Dermis microvascular lymphatic vessel endothelial cell (primary cell): ENCODE data around the gene SLC15A3. TPM values are rescaled to one million over a fixed set of nuclear protein-coding genes. Genes with fewer than 3 reads are reported as not detected.
A peak's percentile ranks its signal among the peaks of the same experiment; 100 is the strongest.

Experiments used
- DNase-seq, 2 donors: peaks; one replicate each; pipeline versions ENCODE4 v3.0.0 to v3.0.0-alpha.2; 2010; ENCODE audit warnings: low read depth in 2 of 2
- total RNA-seq: library from RNA; depleted of rRNA; stranded (reverse); fragments of >200 nt; gene quantifications from 2 replicates; pipeline ENCODE4 v1.2.1, GENCODE V29; 2014

Gene SLC15A3
- total RNA-seq, 1 donor from 2014 or later = 5.3 TPM

DNA sequence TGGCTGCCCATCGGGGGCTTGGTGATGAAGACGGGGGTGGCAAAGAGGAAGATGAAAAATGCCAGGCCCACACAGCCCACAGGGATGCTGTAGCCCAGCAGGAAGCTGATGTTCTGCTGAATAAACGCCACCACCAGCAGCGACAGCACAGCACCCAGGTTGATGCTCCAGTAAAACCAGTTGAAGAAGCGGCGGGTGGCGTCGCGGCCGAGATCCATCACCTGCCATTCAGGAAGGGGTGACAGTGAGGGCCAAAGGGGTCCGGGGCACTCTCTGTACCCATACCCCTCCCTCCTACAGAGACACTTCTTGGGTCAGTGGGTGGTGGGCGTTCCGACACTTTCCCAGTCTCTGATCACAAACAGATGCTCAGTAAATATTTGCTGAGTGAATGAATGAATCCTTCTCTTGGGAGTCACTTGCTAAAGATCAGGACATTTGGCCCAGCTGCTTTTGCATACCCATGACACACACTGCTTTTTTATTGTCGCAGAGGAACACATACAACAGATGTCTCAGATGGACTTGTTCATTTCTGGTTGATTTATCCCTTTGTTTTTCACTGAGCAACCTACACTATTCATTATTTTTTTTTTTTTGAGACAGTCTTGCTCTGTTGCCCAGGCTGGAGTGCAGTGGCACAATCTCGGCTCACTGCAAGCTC, 5.2 kb downstream of the SLC15A3 start:
- no peak for DNase-seq

DNA sequence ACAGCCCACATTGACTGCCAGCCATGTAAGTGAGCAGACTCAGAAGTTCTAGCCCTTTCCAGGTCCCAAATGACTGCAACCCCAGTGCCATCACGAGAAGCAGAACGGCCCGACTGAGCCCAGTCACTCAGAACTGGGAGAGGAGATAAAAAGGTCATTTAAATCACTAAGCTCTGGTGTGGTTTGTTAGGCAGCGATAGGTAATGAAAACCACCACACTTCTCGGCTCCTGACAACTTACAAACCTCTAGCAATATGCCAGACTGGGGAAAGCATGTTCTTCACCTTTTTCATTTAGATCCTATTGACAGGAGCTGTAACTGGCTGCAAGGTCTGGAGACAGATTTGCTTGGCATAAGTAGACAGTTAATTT, 6.7 kb downstream of the SLC15A3 start:
- DNase-seq = no peak

DNA sequence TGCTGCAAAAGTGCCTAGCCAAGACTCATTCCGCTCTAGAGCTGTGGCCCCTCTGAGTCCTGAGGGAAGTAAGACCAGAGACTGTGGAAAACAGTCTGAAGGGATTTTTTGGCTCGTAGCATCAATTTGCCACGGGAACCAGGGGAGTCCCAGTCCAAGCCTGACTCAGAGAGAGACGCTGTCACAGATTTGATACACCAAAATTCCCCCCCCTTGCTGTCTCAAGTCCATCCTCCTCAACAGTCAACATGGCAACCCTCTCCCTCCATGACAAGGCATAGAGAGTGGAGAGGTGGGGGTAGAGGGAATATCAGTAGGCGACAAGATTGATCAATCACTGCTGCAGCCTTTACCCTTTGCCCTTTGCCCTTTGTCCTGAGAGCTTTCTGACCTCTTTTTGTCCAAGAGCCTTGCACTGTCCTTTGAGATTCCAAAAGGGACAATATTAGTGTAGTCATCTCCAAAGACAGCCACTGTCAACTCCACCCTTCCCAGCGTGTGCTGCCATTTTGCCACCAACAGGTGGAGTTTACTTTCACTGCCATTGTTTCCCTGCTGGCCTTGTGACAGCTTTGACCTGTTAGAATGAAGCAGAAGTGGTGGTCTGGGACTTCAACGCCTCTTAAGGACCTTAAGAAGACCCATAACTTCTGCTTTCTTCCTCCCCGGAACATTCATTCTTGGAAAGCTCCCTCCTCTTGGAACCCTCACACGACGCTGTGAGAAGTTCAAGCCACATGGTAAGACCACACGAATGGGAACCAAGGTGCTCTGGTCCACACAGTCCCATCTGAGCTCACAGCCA, 7.3 kb downstream of the SLC15A3 start:
- no peak for DNase-seq

DNA sequence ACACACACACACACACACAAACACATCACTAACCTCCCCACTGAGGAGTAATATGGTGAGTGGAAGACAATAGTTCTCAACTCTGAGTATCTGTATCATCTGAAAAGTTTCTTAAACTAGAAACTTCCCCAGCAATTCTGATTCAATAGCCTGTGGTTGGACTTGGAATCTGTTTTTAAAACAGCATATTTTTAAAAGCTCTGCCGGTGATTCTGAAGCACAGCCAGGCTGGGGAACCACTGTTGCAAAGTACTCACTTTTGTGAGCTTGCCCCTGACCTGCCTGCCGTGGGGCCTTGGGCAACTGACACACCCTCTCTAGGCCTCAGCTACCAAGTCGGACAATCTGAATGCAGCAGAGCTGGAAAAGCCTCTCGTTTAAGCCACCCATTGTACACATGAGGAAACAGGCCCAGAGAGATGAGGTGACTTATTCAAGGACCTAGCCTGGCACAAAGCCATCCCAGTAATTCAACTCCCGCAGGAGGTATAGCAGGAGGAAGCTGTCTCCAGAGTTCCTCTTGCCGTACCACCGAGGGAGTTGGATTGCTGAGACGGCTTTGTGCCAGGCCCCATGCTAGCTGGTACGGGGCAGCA, 8.9 kb downstream of the SLC15A3 start:
- no peak for DNase-seq

DNA sequence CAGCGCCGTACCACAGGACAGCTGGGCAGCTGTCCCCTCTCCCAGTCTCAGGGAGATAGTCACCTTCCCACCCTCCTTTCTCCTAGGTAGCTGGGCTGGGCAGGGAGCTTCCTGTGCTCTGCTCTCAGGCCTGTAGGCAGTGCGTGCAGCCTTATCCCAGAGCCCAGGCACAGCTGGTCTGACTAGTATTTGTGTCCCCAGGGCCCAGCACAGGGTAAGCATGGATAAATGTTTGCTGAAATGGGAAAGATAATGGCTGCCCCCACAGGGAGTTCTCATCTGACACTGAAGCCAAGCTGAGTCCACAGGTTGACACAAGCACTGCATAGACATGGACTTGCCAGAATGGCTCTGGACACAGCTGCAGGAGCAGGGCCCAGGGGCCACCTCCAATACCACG, 9.8 kb downstream of the SLC15A3 start:
- DNase-seq = no peak

DNA sequence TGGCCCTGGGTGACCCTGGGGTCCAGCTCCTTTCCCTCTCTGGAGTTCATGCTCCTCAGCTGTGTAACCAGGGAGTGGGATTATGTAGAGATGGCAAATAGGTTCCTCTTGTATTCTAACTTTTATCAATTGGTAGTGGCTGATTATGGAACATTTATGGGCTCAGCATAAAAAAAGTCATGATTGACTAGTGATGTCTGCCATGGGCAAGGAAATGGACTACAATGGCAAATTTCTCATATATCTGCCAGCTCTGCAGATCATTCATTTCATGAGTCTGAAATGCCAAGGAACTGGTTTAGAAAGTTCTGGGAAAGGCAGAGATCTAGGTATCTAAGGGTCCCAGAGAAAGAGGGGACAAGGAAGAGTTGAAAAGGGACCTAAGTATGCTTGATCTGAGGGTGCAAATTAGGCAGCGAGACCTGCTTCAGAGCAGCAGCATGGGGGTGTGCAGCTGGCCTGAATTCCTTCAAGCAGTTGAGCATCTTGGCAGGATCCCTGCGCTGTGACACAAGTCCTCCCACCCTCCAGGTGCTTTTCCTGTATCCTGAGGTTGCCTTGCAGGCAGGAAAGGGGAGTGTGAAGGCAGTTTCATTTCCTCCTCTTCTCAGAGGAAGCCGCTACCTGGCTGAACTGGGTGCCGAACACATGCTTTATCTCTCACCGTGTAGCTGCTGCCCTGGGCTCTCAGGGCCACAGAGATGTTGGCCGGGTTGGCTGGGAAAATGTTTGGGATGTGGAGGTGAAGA, 10.4 kb downstream of the SLC15A3 start:
- DNase-seq = no peak

DNA sequence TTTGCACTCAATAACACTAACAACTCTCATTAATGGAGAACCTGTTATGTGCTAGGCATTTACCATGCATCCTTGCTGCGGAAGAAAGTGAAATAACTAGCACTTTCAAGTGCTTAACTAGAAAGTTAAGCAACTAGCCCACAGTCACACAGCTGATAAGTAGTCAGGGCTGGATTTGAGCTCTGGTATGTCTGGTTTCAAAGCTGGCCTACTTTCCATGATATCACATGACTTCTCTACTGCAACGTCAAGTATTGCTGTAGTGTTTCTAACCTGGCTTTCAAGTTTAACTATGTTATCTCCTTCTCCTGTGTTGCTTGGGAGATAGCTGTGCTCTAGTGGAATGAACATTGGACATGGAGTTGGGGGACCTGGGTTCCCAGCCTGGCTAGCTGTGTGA, 12.1 kb downstream of the SLC15A3 start:
- DNase-seq = no peak

DNA sequence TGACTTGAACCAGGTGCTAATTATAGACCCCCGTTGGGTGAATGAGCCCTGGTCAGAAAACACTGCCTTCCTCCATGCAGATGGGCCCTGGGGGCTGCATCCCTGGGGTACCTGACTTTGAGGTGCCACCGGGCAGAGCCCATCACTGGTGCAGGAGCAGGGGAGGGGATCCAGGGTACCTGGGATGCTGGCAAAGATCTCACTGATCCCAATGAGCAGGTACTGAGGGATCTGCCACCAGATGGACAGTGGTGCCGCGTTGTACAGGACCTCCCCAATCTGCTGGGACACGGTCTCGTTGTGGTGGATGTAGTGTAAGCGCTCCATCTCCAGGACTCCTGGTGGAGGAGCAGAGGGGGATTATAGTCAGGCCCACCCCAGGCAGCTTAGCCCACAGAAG, 12.7 kb downstream of the SLC15A3 start:
- DNase-seq = no peak

DNA sequence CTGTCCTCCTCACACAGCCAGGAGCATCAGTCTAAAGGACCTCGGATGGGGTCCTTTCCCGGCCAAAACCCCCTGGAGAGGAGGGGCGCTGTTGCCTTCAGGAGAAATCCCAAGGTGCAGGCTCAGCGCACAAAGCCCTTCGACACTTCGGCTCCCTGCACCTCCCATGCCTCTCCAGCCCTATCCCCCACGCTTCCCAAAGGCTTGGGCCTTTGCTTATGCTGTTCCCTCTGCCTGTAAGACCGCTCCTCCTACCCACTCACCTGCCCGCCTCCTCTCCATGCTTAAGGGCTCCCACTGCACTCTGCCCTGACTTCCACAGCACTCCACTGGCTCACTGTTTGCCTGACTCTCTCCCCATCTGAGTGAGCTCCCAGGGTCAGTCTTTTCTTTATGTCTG, 13.5 kb downstream of the SLC15A3 start:
- no peak for DNase-seq

DNA sequence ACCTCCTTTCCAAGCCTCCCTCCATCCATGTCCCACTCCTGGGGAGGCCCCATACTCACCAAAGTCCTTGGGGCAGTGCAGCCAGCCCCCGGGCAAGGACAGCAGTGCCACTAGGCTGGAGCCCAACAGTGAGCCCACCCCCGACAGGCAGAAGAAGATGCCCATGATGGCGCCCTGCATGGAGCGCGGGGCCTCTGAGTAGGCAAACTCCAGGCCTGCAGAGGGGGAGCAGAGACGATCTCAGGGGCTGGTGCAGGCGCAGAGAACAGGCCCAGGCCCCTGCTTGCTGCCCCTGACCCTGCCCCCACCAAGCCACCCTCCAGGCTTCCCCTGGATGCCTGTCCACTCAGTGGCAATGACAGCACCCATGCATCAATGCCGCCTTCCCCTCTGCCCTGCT, 14.2 kb downstream of the SLC15A3 start:
- no peak for DNase-seq

DNA sequence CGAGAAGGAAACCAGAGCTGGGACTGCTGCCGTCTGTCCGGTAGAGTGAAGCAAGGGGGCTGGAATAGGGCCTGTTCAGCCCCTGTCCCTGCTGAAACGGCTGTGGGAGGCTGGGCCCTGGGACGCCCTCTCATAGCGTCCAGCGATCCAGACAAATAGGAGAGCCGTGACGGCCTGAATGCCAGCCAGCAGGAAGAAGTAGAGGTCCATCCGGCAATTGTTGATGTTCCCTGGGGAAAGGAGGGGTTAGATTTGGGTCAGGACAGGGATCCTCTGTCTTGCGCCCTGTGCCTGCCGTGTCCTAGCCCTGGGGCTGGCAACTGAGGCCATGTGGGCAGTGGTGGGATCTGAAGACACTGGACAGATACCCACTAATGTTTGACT, 14.8 kb downstream of the SLC15A3 start:
- DNase-seq = peak; percentile 76 to 84

DNA sequence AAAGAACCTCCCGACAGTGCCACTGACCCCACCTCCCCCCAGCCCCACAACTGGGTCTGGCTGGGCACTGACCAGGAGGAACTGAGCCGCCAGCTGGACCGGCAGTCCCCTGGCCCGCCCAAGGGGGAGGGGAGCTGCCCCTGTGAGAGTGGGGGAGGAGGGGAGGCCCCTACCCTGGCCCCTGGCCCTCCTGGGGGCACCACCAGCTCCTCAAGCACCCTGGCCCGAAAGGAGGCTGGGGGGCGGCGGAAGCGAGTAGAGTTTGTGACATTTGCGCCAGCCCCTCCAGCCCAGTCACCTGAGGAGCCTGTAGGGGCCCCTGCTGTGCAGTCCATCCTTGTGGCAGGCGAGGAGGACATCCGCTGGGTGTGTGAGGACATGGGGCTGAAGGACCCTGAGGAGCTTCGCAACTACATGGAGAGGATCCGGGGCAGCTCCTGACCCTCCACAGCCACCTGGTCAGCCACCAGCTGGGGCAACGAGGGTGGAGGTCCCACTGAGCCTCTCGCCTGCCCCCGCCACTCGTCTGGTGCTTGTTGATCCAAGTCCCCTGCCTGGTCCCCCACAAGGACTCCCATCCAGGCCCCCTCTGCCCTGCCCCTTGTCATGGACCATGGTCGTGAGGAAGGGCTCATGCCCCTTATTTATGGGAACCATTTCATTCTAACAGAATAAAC, 15.4 kb downstream of the SLC15A3 start:
- no peak for DNase-seq

DNA sequence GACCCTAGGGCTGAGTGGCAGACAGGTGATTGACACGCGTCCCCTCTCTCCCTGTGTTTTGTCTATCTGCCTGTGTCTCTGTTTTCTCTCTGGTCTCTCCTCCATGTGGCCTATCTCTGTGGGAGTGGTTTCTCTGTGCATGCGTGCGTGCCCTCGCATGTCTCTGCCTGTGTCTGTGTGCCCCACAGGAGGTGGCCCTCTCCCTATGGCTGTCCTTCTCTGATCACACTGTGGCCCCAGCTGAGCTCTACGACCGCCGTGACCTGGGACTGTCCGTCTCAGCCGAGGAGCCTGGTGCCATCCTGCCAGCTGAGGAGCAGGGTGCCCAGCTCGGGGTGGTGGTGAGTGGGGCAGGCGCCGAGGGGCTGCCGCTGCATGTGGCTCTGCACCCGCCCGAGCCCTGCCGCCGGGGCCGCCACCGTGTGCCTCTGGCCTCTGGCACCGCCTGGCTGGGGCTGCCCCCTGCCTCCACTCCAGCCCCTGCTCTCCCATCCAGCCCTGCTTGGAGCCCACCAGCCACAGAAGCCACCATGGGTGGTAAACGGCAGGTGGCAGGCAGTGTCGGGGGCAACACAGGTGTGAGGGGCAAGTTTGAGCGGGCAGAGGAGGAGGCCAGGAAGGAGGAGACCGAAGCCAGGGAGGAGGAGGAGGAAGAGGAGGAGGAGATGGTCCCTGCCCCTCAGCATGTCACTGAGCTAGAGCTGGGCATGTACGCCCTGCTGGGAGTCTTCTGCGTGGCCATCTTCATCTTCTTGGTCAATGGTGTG, 16.1 kb downstream of the SLC15A3 start:
- no peak for DNase-seq

DNA sequence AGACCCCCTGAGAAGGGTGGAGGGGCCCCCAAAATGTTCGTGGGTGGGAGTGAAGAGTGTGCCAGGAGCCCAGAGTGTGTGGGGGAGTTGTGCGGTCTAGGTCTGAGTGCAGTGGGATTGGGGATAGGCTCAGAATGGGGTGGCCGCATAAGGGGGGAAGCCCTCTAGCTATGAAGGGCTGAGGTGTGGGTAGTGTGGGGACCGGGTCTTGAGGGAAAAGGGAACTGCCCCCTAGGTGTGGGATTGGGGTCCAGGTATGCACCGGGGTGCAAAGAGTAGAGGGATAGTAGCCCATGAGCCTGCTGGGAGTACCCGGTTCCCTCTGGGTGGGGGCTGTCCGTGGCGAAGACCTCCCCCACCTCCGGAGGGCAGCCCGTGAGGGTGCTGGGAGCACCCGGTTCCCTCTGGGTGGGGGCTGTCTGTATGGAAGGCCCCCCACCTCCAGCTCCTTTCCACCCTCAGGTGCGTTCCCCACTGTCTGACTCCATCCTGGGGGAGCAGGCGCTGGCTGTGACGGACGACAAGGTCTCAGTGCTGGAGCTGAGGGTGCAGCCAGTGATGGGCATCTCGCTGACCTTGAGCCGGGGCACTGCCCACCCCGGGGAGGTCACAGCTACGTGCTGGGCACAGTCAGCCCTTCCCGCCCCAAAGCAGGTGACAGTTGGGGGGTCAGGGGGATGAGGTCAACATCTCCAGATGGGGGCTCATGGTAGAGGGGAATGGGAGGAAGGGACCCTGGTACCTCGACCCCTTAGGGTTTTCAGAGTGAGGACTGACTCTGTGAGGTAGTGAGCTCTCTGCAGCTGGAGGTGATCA, 17.0 kb downstream of the SLC15A3 start:
- DNase-seq = no peak

DNA sequence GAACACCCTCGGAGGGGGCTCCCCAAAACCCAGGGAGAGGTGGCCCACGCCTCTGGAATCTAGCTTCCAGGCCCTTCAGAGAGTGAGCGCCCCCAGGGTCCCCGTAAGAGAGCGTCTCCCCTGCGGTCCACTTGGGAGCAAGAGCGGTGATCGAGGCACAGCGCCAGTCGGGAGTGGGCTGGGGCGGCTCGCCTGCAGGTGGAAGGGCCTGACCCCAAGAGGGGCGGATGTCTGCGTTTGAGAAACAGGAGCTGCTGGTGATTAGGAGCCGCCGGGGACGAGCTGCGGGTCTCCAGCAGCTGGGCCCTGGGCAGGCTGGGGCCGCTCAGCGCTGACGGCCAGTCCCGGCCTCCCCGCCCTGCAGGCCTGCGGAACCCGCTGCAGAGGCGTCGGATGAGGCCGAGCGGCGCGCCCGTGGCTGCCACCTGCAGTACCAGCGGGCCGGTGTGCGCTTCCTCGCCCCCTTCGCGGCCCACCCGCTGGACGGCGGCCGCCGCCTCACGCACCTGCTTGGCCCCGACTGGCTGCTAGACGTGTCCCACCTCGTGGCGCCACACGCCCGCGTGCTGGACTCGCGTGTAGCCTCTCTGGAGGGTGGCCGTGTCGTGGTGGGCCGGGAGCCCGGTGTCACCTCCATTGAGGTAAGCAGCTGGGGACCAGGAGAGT, 17.7 kb downstream of the SLC15A3 start:
- DNase-seq = no peak

DNA sequence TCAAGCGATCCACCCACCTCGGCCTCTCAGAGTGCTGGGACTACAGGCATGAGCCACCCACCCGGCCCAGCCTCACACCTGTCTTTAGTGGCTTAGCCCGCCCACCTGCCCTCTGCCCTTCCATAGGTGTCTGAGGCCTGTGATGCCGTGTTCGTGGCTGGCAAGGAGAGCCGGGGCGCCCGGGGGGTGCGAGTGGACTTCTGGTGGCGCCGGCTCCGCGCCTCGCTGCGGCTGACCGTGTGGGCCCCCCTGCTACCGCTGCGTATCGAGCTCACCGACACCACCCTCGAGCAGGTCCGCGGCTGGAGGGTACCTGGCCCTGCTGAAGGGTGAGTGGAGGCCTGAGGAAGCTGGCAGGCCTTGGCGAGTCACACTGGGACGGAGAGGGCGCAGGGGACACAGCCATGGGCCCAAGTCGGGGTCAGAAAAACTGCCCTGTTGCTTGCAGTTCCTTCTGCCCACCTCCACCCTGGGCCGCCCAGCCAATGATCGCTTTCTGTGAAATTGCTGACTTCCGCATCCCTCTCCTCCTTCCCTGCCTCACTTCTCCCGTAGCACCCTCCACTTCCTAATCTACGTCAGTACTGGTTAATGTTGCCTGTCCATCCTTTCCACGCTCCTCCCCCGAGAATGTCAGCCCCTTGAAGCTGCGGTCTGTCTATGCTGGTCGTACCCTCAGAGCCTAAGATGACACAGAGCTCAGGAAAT, 18.4 kb downstream of the SLC15A3 start:
- DNase-seq = no peak

DNA sequence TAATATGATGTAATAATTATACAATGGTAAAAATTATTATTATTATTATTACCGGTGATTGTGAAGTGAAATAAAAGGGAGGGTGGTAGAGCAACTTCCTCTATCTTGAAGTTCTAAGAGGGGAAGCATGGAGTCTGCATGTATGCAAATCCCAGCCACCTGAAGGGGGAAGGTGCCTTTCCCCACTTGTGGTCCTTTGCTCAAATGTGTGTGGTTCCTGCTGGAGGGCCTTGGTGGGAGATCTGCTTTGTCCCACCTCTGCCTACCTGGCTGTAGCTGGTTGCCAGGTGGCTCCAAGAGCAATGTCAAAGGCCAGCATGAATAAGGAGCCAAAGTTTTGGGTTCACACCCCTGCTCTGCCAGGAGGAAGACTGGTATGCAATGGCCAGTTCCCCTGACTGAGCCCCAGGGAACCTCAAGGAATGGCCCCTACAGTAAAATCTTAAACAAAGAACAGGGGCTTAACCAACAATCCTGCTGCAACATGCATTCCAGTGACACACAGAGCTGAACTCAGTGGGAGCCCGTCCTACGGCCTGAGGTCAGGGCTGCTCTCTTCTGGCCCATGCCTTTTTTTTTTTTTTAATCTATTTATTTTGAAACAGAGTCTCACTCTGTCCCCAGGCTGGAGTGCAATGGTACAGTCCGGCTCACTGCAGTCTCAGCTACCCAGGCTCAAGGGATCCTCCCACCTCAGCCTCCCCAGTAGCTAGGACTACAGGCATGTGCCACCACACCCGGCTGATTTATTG, 19.2 kb downstream of the SLC15A3 start:
- no peak for DNase-seq

DNA sequence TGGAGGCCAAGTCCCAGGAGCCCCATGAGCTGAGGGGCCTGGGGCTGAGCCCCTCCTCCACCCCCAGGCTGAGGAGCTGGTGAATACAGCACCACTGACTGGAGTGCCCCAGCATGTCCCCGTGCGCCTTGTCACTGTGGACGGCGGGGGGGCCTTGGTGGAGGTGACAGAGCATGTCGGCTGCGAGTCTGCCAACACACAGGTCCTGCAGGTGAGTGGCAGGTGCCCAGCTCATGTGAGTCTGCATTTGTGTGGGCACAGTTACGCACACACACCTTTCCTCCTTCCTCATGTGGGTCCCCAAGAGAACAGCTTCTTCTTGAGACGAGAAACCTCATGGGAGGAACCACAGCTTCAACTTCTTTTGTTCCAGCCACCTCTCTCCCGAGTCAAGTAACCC, 20.1 kb downstream of the SLC15A3 start:
- DNase-seq = no peak
